Muscle of leg (tissue), 11 donors: ENCODE measurements around the gene DCDC2. TPM values are rescaled to one million over a fixed set of nuclear protein-coding genes. Genes with fewer than 3 reads are reported as not detected.
"Not testable (repeated sequence)": the region's sequence is repeated elsewhere in the genome, so short reads cannot be mapped to it uniquely, and the experiment has no call there.

Source experiments
- DNase-seq: peaks from one replicate; pipeline ENCODE4 v3.0.0; 2013
- H3K27ac ChIP-seq: one replicate; pipeline ENCODE4 v1.5.1; 2013; ENCODE audit warnings: mild to moderate bottlenecking, low read length, control low read depth
- H3K27me3 ChIP-seq: one replicate; pipeline ENCODE4 v1.6.1; 2013; ENCODE audit warnings: low read length; ENCODE audit not compliant: control insufficient read depth, insufficient read depth
- H3K36me3 ChIP-seq: one replicate; pipeline ENCODE4 v1.6.1; 2013; ENCODE audit warnings: low read length; ENCODE audit not compliant: control insufficient read depth, insufficient read depth
- H3K4me1 ChIP-seq: one replicate; pipeline ENCODE4 v1.6.1; 2013; ENCODE audit warnings: low read length; ENCODE audit not compliant: control insufficient read depth, insufficient read depth
- H3K4me3 ChIP-seq: one replicate; pipeline ENCODE4 v1.5.1; 2013; ENCODE audit warnings: low read length, control low read depth
- H3K9me3 ChIP-seq: replicated peaks from 2 replicates; pipeline ENCODE4 v1.6.1; 2013; ENCODE audit warnings: low read depth, low read length; ENCODE audit not compliant: control insufficient read depth
- WGBS: methylation state at CpG from one replicate; pipeline ENCODE4 v1.1.5; 2013; ENCODE audit warnings: missing lambda C conversion rate; ENCODE audit not compliant: insufficient coverage; 5-methylcytosine and 5-hydroxymethylcytosine counted together
- polyA plus RNA-seq, 8 donors: library from polyadenylated mRNA; unstranded; fragments of 120-200 nt; gene quantifications; one replicate each; pipeline versions ENCODE4 v1.2.1 to v1.2.3, GENCODE V29; 2013; ENCODE audit warnings: inconsistent platforms in 1 of 8, low replicate concordance in 1 of 8; ENCODE audit not compliant: insufficient read length in 8 of 8, insufficient read depth in 1 of 8
- total RNA-seq: library from RNA; stranded (reverse); fragments of 120-200 nt; gene quantifications from one replicate; pipeline ENCODE4 v1.2.4, GENCODE V29; 2013

Gene DCDC2
- total and polyA plus RNA-seq, 9 donors: 0.04 to 0.60 (median 0.17) TPM

DNA sequence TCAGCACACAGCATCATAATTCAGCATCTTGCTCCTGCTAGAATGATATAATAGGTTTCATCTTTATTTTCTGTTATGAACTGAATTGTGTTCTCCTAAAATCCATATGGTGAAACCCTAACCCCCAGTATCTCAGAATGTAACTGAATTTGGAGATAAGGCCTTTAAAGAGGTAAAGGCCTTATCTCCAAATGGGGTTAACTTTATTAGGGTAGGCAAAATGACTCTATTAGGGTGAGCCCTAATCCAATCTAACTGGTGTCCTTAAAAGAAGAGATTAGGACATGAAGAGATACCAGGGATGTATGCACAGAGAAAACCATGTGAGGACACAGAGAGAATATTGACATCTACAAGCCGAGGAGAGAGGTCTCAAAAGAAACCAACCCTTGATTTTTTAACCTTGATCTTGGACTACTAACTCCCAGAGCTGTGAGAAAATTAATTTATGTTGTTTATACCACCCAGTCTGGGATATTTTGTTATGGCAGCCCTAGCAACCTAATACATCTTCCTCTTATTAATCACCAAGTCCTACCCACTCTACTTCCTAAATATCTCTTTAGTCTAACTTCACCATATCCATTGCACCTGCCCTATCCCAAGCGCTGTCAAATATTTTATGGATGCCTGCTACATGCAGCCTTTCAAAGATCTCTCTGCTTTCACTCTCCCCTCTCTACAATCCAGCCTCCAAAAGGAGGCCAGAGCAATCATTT lies 36.4 kb upstream of the DCDC2 start:
- DNase-seq: no peak

DNA sequence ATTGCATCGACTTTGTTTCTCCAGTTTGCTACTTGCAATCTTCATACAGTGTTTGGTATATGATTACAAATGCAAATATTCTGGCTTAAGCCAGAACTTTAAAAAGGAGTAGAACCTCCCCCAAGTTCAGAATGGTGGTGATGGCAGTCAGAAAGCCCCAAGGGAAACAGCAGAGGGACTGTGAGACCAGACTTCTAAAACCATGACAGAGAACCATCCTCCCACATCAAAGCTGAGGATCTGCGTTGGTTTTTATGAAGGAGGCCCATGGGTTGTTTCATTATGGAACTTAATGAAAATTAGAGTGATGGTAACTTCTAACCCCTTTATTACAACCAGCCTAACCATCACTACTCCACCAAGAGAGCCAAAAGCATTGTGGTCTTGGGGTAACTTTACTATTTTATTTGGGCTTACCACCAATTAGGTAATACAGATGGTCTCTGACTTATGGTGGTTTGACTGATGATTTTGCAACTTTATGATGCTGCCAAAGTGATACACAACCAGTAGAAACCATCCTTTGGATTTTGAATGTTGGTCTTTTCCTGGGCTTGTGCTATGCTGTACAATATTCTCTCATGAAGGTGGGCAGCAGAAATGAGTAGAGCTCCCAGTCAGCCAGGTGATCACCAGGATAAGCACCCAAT lies 34.0 kb upstream of the DCDC2 start:
- Histone ChIP-seq H3K36me3 (no peaks in the 10 kb centered on the region), H3K27ac (no peak overlapping the region), H3K27me3 (no peaks in the 10 kb centered on the region), H3K4me3 (no peak overlapping the region), H3K9me3 (no peaks in the 10 kb centered on the region), H3K4me1 (no peaks in the 10 kb centered on the region)
- DNase-seq: no peak
- no CpG with 5 or more reads among the region's 2 CpGs for WGBS

More for the DNA sequence above, 36.4 kb upstream of the DCDC2 start:
- no peaks in the 10 kb centered on the region for H3K9me3 ChIP-seq
- H3K4me1 ChIP-seq: no peaks in the 10 kb centered on the region
- no peak overlapping the region for H3K4me3 ChIP-seq
- H3K27ac ChIP-seq: no peak overlapping the region
- peaks cover 2% of the 10 kb centered on the region for H3K27me3 ChIP-seq
- H3K36me3 ChIP-seq: no peaks in the 10 kb centered on the region
- WGBS: 88% methylated on average over 1 of the region's 2 CpGs

GRCh38 chr6:24391208-24391607 lies 33.3 kb upstream of the DCDC2 start:
- Histone ChIP-seq H3K36me3 (no peaks in the 10 kb centered on the region), H3K4me1 (no peaks in the 10 kb centered on the region), H3K9me3 (no peaks in the 10 kb centered on the region), H3K27ac (no peak overlapping the region), H3K27me3 (no peaks in the 10 kb centered on the region), H3K4me3 (no peak overlapping the region)
- peak; percentile 10 for DNase-seq
- WGBS: no CpG with 5 or more reads among the region's 2 CpGs

DNA sequence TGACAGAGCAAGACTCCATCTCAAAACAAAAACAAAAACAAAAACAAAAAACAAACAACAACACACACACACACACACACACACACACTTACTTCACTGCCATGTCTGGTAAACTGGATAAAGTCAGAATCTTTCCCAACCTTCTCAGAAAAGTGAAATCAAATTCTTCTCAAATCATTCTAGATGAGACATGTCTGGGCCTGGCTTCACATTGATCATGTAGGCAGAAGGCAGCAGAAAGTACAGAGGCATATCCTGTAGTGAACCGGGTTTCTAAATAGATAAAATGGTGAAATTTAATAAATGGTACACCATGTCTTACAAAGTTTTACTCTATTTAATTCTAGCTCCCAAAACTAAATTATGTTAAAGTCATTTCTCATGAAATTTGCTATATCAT lies 30.0 kb upstream of the DCDC2 start:
- no peak for DNase-seq
- no CpG with 5 or more reads among the region's 1 CpG for WGBS
- H3K9me3 ChIP-seq: no peaks in the 10 kb centered on the region

GRCh38 chr6:24385536-24386269 lies 27.8 kb upstream of the DCDC2 start:
- Histone ChIP-seq H3K4me1 (no peaks in the 10 kb centered on the region), H3K36me3 (no peaks in the 10 kb centered on the region)
- 68% methylated on average over 4 of the region's 8 CpGs for WGBS

More for the DNA sequence above, 30.0 kb upstream of the DCDC2 start:
- Histone ChIP-seq H3K27me3 (no peaks in the 10 kb centered on the region), H3K27ac (no peak overlapping the region), H3K4me1 (no peaks in the 10 kb centered on the region), H3K4me3 (no peak overlapping the region), H3K36me3 (no peaks in the 10 kb centered on the region)

DNA sequence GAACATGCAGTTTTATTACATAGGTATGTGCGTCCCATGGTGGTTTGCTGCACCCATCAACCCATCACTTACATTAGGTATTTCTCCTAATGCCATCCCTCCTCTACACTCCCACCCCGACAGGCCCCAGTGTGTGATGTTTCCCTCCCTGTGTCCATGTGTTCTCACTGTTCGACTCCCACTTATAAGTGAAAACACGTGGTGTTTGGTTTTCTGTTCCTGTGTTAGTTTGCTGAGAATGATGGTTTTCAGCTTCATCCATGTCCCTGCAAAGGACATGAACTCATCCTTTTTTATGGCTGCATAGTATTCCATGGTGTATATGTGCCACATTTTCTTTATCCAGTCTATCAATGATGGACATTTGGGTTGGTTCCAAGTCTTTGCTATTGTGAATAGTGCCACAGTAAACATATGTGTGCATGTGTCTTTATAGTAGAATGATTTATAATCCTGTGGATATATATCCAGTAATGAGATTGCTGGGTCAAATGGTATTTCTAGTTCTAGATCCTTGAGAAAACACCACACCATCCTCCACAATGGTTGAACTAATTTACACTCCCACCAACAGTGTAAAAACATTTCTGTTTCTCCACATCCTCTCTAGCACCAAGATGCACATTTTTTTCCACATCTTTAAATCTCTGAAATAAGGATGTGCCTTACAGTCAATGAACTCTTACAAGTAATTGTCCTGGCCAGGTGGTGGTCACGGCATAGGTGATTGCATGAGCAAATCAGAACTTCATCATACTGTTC lies 26.7 kb upstream of the DCDC2 start:
- H3K27me3 ChIP-seq, H3K9me3 ChIP-seq, H3K4me1 ChIP-seq, H3K27ac ChIP-seq, H3K4me3 ChIP-seq, DNase-seq, H3K36me3 ChIP-seq: not testable (repeated sequence)
- WGBS: no CpG with 5 or more reads among the region's 5 CpGs

More at GRCh38 chr6:24385536-24386269, 27.8 kb upstream of the DCDC2 start:
- Histone ChIP-seq H3K27me3 (no peaks in the 10 kb centered on the region), H3K4me3 (no peak overlapping the region), H3K27ac (no peak overlapping the region), H3K9me3 (no peaks in the 10 kb centered on the region)
- DNase-seq: no peak

GRCh38 chr6:24382891-24383494 lies 25.1 kb upstream of the DCDC2 start:
- not testable (repeated sequence) for H3K9me3 ChIP-seq, H3K36me3 ChIP-seq, H3K27ac ChIP-seq, H3K4me3 ChIP-seq, H3K27me3 ChIP-seq, DNase-seq, H3K4me1 ChIP-seq
- WGBS: 85% methylated on average over 2 of the region's 9 CpGs

- DNase-seq: no peak
- H3K4me3 ChIP-seq: no peak overlapping the region
- H3K9me3 ChIP-seq: no peaks in the 10 kb centered on the region
- H3K27ac ChIP-seq: no peak overlapping the region
- no peaks in the 10 kb centered on the region for H3K4me1 ChIP-seq
- no peaks in the 10 kb centered on the region for H3K36me3 ChIP-seq
- no peaks in the 10 kb centered on the region for H3K27me3 ChIP-seq
- WGBS: no CpG with 5 or more reads among the region's 1 CpG
Measured at GRCh38 chr6:24382220-24382540, 24.3 kb upstream of the DCDC2 start.

GRCh38 chr6:24381476-24382219 lies 23.8 kb upstream of the DCDC2 start:
- H3K36me3 ChIP-seq: no peaks in the 10 kb centered on the region
- DNase-seq: no peak
- no peak overlapping the region for H3K27ac ChIP-seq
- no peak overlapping the region for H3K4me3 ChIP-seq
- no peaks in the 10 kb centered on the region for H3K4me1 ChIP-seq
- H3K27me3 ChIP-seq: no peaks in the 10 kb centered on the region
- WGBS: 71% methylated on average over 1 of the region's 4 CpGs
- H3K9me3 ChIP-seq: no peaks in the 10 kb centered on the region
